HG02759 (cell line): ENCODE measurements around the gene RXRB.
"Not testable (repeated sequence)": the region's sequence is repeated elsewhere in the genome, so short reads cannot be mapped to it uniquely, and the experiment has no call there.

ENCODE experiments used
- ATAC-seq: cut with Tn5 transposase; IDR thresholded peaks from one replicate; pipeline ENCODE4 v1.9.1; 2021; ENCODE audit warnings: mild to moderate bottlenecking, moderate library complexity; ENCODE audit not compliant: unreplicated experiment

RXRB gene

GRCh38 chr6:33200219-33201146 lies at the start of gene RXRB, which contains the start of gene SLC39A7:
TSS of gene RXRB (minus strand) at chr6:33200665. CDS start at chr6:33200476, 189 bp downstream.
TSS of gene SLC39A7 (plus strand) at chr6:33200867. CDS start at chr6:33201246, 379 bp downstream.
- peak; percentile 63 for ATAC-seq

GRCh38 chr6:33249732-33250630 lies 49.5 kb upstream of the RXRB start:
- peak; percentile 1 for ATAC-seq

GRCh38 chr6:33248932-33249731 lies 48.7 kb upstream of the RXRB start:
- ATAC-seq = peak; percentile 91

- peak; percentile 1 for ATAC-seq
Measured at GRCh38 chr6:33248643-33248931, 48.1 kb upstream of the RXRB start.

GRCh38 chr6:33247977-33248642 lies 47.6 kb upstream of the RXRB start:
- ATAC-seq = peak; percentile 37

GRCh38 chr6:33243476-33243875 lies 43.0 kb upstream of the RXRB start:
- ATAC-seq = no peak

GRCh38 chr6:33241968-33242367 lies 41.5 kb upstream of the RXRB start:
- ATAC-seq = no peak

GRCh38 chr6:33237741-33238140 lies 37.3 kb upstream of the RXRB start:
- ATAC-seq = no peak

GRCh38 chr6:33236852-33237251 lies 36.4 kb upstream of the RXRB start:
- ATAC-seq = no peak

- no peak for ATAC-seq
Measured at GRCh38 chr6:33236328-33236727, 35.9 kb upstream of the RXRB start.

GRCh38 chr6:33235221-33235634 lies 34.8 kb upstream of the RXRB start:
- ATAC-seq = no peak

GRCh38 chr6:33226503-33227120 lies 26.1 kb upstream of the RXRB start:
- ATAC-seq = not testable (repeated sequence)

GRCh38 chr6:33217681-33218080 lies 17.2 kb upstream of the RXRB start:
- no peak for ATAC-seq

GRCh38 chr6:33217246-33217645 lies 16.8 kb upstream of the RXRB start:
- no peak for ATAC-seq

GRCh38 chr6:33216117-33216649 lies 15.7 kb upstream of the RXRB start:
- no peak for ATAC-seq

- no peak for ATAC-seq
Measured at GRCh38 chr6:33215271-33216116, 15.0 kb upstream of the RXRB start.

GRCh38 chr6:33213989-33214335 lies 13.5 kb upstream of the RXRB start:
- no peak for ATAC-seq

GRCh38 chr6:33213166-33213988 lies 12.9 kb upstream of the RXRB start:
- ATAC-seq = no peak
